ENCODE measurements around the gene OPN1SW.

The OPN1SW gene

DNA sequence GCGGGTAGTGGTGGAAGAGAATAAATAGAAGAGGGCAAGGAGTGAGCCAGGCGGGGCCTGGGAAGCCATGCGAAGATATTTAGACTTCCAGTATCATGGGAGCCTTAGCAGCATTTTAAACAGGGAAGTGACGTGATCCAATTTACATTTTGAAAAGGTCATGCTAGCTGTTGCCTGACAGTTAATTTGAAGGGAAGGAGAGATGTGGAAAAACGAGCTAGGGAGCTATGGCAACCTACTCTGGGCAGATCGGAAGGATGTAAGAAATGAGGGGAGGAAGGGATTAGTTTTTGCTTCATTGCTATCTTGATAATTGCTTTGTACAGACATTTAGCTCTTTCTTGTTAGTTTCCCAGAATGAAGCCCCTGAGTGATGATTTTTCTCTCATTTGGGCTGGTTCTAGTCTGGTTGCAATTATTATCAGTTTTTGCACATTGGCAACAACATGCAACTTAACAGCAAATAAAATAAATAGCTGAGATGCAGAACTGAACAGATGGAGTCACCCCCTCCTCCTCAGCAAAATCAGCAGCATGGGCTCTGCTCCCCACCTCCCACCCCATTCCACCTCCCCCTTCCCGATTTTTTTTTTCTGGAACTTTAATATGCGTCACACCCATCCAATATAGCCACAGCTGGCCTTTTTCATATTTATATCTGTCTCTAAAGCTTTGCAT, 49.4 kb downstream of the OPN1SW start:
- TF ChIP-seq GATA3 (IDR thresholded peaks at IDR 0.05; ENCODE audit: low read depth, low read length) (no peak), GATA2 (IDR thresholded peaks at IDR 0.05; ENCODE audit: low read depth, low read length) (no peak)

DNA sequence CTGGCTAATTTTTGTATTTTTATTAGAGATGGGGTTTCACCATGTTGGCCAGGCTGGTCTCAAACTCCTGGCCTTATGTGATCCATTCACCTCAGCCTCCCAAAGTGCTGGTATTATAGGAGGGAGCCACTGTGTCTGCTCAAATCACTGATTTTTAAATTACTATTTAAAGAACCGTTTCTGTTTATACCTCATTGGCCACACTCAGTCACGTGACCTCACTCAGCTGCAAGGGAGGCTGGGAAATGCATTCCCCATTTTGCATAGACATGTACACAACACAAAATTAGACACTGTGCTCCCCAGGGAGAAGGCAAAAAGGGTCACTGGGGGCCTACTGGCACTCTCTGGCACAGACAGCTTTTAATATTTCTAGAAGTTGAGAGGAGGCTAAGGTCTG, 50.1 kb downstream of the OPN1SW start:
- TF ChIP-seq GATA2 (IDR thresholded peaks at IDR 0.05; ENCODE audit: low read depth, low read length) (no peak), GATA3 (IDR thresholded peaks at IDR 0.05; ENCODE audit: low read depth, low read length) (no peak)

DNA sequence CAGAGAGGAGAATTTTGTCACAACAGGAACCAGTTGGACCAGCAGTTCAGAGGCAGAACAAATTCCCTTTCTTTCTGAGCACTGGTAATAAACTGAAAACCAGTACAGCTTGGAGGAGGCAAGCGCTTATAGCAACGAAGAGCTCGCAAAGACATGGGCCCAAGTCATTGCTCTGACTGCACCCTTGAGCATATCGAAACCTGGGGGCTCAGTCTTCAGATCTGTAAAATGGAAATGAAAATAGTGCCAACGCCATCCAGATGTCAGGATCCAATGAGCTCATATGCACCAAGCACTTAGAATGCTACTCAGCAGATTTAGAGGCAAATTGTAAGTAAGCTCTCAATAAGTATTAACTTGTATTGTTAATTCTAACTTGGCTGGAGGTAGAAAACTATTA, 50.9 kb downstream of the OPN1SW start:
- TF ChIP-seq GATA2 (IDR thresholded peaks at IDR 0.05; ENCODE audit: low read depth, low read length) (no peak), GATA3 (IDR thresholded peaks at IDR 0.05; ENCODE audit: low read depth, low read length) (no peak)

All from SH-SY5Y (cell line).